K562 (cell line): ENCODE data around the gene UPP1. TPM values are rescaled to one million over a fixed set of nuclear protein-coding genes. Genes with fewer than 3 reads are reported as not detected.

ENCODE experiments used
- ATAC-seq: fragments of 200-7000 bp; cut with Tn5 transposase; 3 replicates; pipeline ENCODE4 v1.9.1; 2020; ENCODE audit warnings: moderate library complexity
- BruUV-seq: library from RNA; stranded (reverse); fragments of 400-500 nt; replicated peaks from 2 replicates; lab custom pipeline; 2021; lab: Mats Ljungman, UMichigan
- CTCF ChIA-PET: fragments of 300-600 bp; formaldehyde crosslinking; extraction: SDS; loops from one replicate; lab custom pipeline; 2021; ENCODE audit warnings: low intra/inter-chr PET ratio; lab: Yijun Ruan, JAX
- POLR2A ChIA-PET: fragments of 300-600, 350-650 bp; sonication (Branson Sonifier 250); formaldehyde crosslinking; extraction: SDS; loops from one replicate; lab custom pipeline; 2021; ENCODE audit warnings: antibody characterized with exemption, inconsistent platforms; lab: Yijun Ruan, JAX
- DNase-seq, 4 experiments: peaks; one replicate each; pipeline versions ENCODE4 v3.0.0 to v3.0.0-alpha.2; 2011 to 2018; ENCODE audit warnings: low spot score in 3 of 4, mixed read lengths in 3 of 4; ENCODE audit errors: extremely low read depth in 1 of 4
- FAIRE-seq: peaks from 2 replicates; lab custom pipeline; 2011; peaks lifted over from hg19 to GRCh38; lab: Jason Lieb, UNC
- H2AFZ ChIP-seq: 2 replicates; pipeline ENCODE4 v1.6.0; 2011; ENCODE audit warnings: low read depth, low read length, control low read depth, inconsistent platforms
- H3K27ac ChIP-seq: fragments of 200-600 bp; 3 replicates; pipeline ENCODE4 v1.8.0; 2011; ENCODE audit warnings: low read depth, mild to moderate bottlenecking, control low read depth, inconsistent platforms, low read length, moderate library complexity, mixed read lengths; ENCODE audit errors: extremely low read depth
- H3K27me3 ChIP-seq, 2 experiments: fragments of 300-600 bp in 1 of 2; 2 replicates in 1 of 2; 3 replicates in 1 of 2; pipeline versions ENCODE4 v1.6.0 to v1.8.0; 2011; ENCODE audit warnings: inconsistent platforms in 2 of 2, low read length in 2 of 2, mild to moderate bottlenecking in 1 of 2, mixed read lengths in 1 of 2, moderate library complexity in 1 of 2; ENCODE audit not compliant: control insufficient read depth in 2 of 2, insufficient read depth in 2 of 2
- H3K36me3 ChIP-seq: fragments of 300-600 bp; 3 replicates; pipeline ENCODE4 v1.8.0; 2011; ENCODE audit warnings: mild to moderate bottlenecking, low read length, inconsistent platforms; ENCODE audit not compliant: control insufficient read depth, insufficient read depth
- H3K4me1 ChIP-seq, 2 experiments: fragments of 200-600 bp in 1 of 2; replicated peaks in 1 of 2; 2 replicates in 1 of 2; 3 replicates in 1 of 2; pipeline versions ENCODE4 v1.5.1 to v1.8.0; 2011; ENCODE audit warnings: inconsistent platforms in 2 of 2, low read length in 2 of 2, mild to moderate bottlenecking in 1 of 2, mixed read lengths in 1 of 2, moderate library complexity in 1 of 2; ENCODE audit not compliant: control insufficient read depth in 2 of 2, insufficient read depth in 2 of 2
- H3K4me2 ChIP-seq: 2 replicates; pipeline ENCODE4 v1.6.1; 2011; ENCODE audit warnings: low read length, control low read depth, inconsistent platforms, mixed read lengths; ENCODE audit not compliant: insufficient read depth
- H3K4me3 ChIP-seq: fragments of 200-600 bp; sonication (generic), shearing (Covaris generic); 2 replicates; pipeline ENCODE4 v1.5.1; 2016; ENCODE audit warnings: control low read depth, inconsistent platforms
- H3K79me2 ChIP-seq: fragments of 200-600 bp; 3 replicates; pipeline ENCODE4 v1.8.0; 2011; ENCODE audit warnings: low read length, inconsistent platforms; ENCODE audit not compliant: control insufficient read depth, insufficient read depth
- H3K9ac ChIP-seq, 2 experiments: 2 replicates each; pipeline versions ENCODE4 v1.6.0 to v1.6.1; 2011; ENCODE audit warnings: low read depth in 2 of 2, low read length in 2 of 2, control low read depth in 1 of 2, inconsistent platforms in 1 of 2, mild to moderate bottlenecking in 1 of 2, mixed read lengths in 1 of 2; ENCODE audit not compliant: insufficient read depth in 1 of 2
- H3K9me1 ChIP-seq: one replicate; pipeline ENCODE4 v1.6.0; 2011; ENCODE audit warnings: inconsistent platforms, mild to moderate bottlenecking, low read length, moderate library complexity; ENCODE audit not compliant: control insufficient read depth, insufficient read depth
- H3K9me3 ChIP-seq: replicated peaks from 2 replicates; pipeline ENCODE4 v1.5.1; 2011; ENCODE audit warnings: low read depth, low read length, inconsistent platforms; ENCODE audit not compliant: control insufficient read depth, insufficient read depth
- H4K20me1 ChIP-seq: replicated peaks from 2 replicates; pipeline ENCODE4 v1.6.1; 2011; ENCODE audit warnings: low read length, inconsistent platforms, mixed read lengths; ENCODE audit not compliant: control insufficient read depth, insufficient read depth
- BCL6 ChIP-seq: fragments of 250-450 bp; sonication (Bioruptor Pico); IDR thresholded peaks from 2 replicates; pipeline ENCODE4 v1.4.0; 2020
- ESRRB ChIP-seq: fragments of 250-450 bp; sonication (Bioruptor Pico); IDR thresholded peaks from 2 replicates; pipeline ENCODE4 v1.5.0; 2020; ENCODE audit warnings: mild to moderate bottlenecking, moderate library complexity, borderline replicate concordance
- HMG20B ChIP-seq: fragments of 250-450 bp; sonication (Bioruptor Pico); IDR thresholded peaks from 2 replicates; pipeline ENCODE4 v1.5.0; 2021; ENCODE audit warnings: mild to moderate bottlenecking
- NCOA2 ChIP-seq, 2 experiments: fragments of 450-650 bp; IDR thresholded peaks; 2 replicates each; pipeline ENCODE4 v1.6.1; 2018; ENCODE audit warnings: mild to moderate bottlenecking in 2 of 2, moderate library complexity in 1 of 2; ENCODE audit not compliant: partially characterized antibody in 2 of 2
- RBM17 ChIP-seq: fragments of 200-400 bp; formaldehyde crosslinking; IDR thresholded peaks from 2 replicates; pipeline ENCODE4 v1.6.1; 2017; ENCODE audit warnings: low read depth, mild to moderate bottlenecking, low read length, borderline replicate concordance
- SP2 ChIP-seq: IDR thresholded peaks from 2 replicates; pipeline ENCODE4 v1.6.1; 2011; ENCODE audit warnings: mild to moderate bottlenecking, low read depth, low read length, moderate library complexity; ENCODE audit not compliant: poor library complexity, severe bottlenecking; ENCODE audit errors: extremely low read depth
- TOE1 ChIP-seq, 2 experiments: fragments of 450-650 bp in 1 of 2; sonication (generic) in 1 of 2; formaldehyde crosslinking in 1 of 2; IDR thresholded peaks; 2 replicates each; pipeline versions ENCODE4 v1.7.1 to v1.8.0; 2016 to 2022; ENCODE audit warnings: borderline replicate concordance in 2 of 2, mild to moderate bottlenecking in 2 of 2, antibody characterized with exemption in 1 of 2, inconsistent platforms in 1 of 2, low read depth in 1 of 2, missing genetic modification reagents in 1 of 2, moderate library complexity in 1 of 2
- ZFP36 ChIP-seq: fragments of 150-350 bp; IDR thresholded peaks from 2 replicates; pipeline ENCODE4 v1.6.1; 2018; ENCODE audit warnings: low read length, low read depth; ENCODE audit not compliant: partially characterized antibody
- WGBS: fragments of 100-300 bp; shearing (Covaris generic); methylation state at CpG from one replicate; pipeline ENCODE4 v1.1.6; 2016; ENCODE audit warnings: low coverage, mixed read lengths; ENCODE audit not compliant: insufficient coverage; ENCODE audit errors: missing lambda C conversion rate; 5-methylcytosine and 5-hydroxymethylcytosine counted together
- in situ Hi-C: fragments of 300-500 bp; cut with MboI; formaldehyde crosslinking; loops from 4 replicates; pipeline ENCODE4 v1.15.0; 2018; ENCODE audit warnings: inconsistent platforms, mixed read lengths
- intact Hi-C: fragments of 100-400 bp; cut with micrococcal nuclease; formaldehyde crosslinking; loops from 2 replicates; pipeline ENCODE4 v1.14.2; 2022
- polyA plus RNA-seq, 8 experiments: library from polyadenylated mRNA; depleted of rRNA in 4 of 8; stranded (reverse) in 5 of 8; unstranded in 3 of 8; fragments of >200 nt; fragmentation: Nextera tagmentation in 2 of 8; fragmentation: Illumina TruSeq in 1 of 8; extraction: Ambion mirVana in 2 of 8; extraction: Trizol in 1 of 8; gene quantifications; 2 replicates each; pipeline versions ENCODE4 v1.2.1 to v1.2.3, GENCODE V29; 2011 to 2014; ENCODE audit warnings: inconsistent platforms in 1 of 8, missing spikeins in 1 of 8
- total RNA-seq, 7 experiments: library from RNA; depleted of rRNA in 6 of 7; stranded (reverse); fragments of >200 nt in 6 of 7; fragmentation: Illumina TruSeq in 2 of 7; extraction: Trizol in 2 of 7; gene quantifications; 2 replicates each; pipeline versions ENCODE4 v1.2.1 to v1.2.3, GENCODE V29; 2011 to 2021; ENCODE audit warnings: low replicate concordance in 1 of 7
- TF ChIP-seq, protein P1 (sequence below): fragments of 250-450 bp; sonication (Bioruptor Pico); IDR thresholded peaks from 2 replicates; pipeline ENCODE4 v1.9.0; 2021; ENCODE audit warnings: mild to moderate bottlenecking, inconsistent platforms
- TF ChIP-seq, protein P2 (sequence below): fragments of 200-800 bp; sonication (Bioruptor generic); IDR thresholded peaks from 2 replicates; pipeline ENCODE4 v1.6.1; 2017; ENCODE audit warnings: missing genetic modification characterization, missing compliant biosample characterization
- TF ChIP-seq, protein P3 (sequence below), 3 experiments: fragments of 200-800 bp in 1 of 3; sonication (Bioruptor generic) in 1 of 3; sonication (generic) in 1 of 3; formaldehyde crosslinking in 1 of 3; IDR thresholded peaks; 2 replicates each; pipeline versions ENCODE4 v1.6.1 to v1.8.0; 2016 to 2022; ENCODE audit warnings: mild to moderate bottlenecking in 2 of 3, missing compliant biosample characterization in 2 of 3, missing genetic modification characterization in 2 of 3, missing genetic modification reagents in 1 of 3

UPP1 gene
- total and polyA plus RNA-seq, 9 of the 15 experiments (the other 6 are each of a cell fraction or from before 2014, with no cell fraction given): 0.38 to 2.4 (median 0.61) TPM

DNA sequence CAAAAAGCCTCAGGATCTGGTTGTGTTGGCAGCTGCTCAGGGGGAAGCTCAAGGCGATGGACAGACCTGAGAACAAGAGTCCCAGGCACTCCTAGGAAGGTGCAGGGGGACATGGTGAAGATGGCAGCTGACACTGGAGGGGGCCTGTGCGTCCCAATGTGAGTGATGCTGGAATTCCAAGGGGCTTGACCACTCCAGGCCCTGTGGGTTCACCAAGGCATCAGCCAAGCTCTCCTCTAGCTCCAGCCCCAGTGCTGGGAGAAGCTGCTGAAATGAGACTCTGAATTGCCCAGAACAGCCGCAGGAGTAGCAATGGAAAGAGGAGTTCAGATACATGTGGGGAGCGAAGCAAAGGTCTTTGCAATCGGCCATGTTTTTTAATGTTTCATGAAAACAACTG lies 16.0 kb downstream of the UPP1 start:
- Histone ChIP-seq H3K79me2 (no peaks in the 10 kb centered on the region), H3K36me3 (no peaks in the 10 kb centered on the region), H3K9me1 (no peaks in the 10 kb centered on the region), H2AFZ (no peak overlapping the region), H3K9ac (no peak overlapping the region), H3K27ac (no peak overlapping the region), H3K9me3 (no peaks in the 10 kb centered on the region), H4K20me1 (peaks cover 4% of the 10 kb centered on the region; the same call in 1 of the 2 replicates), H3K4me1 (peaks cover 0 to 4% of the 10 kb centered on the region in 2 experiments; a peak in 1 of 5 replicates), H3K27me3 (peaks cover 0 to 23% of the 10 kb centered on the region in 2 experiments; a peak in 2 of 5 replicates), H3K4me3 (no peak overlapping the region), H3K4me2 (no peak overlapping the region)
- DNase-seq: no peak
- POLR2A ChIA-PET: interaction anchor here (0.6 to 1.2 kb wide), 3 partner anchors 9 to 396 kb away, joined by 3 to 4 read pairs (median 3); no protein-coding TSS in a partner anchor
- no peak for ATAC-seq
- no TSS peak for BruUV-seq
- FAIRE-seq: no peak
- in situ Hi-C loops (no loop called here), intact Hi-C loops (no loop called here)
- TF ChIP-seq NCOA2 (IDR thresholded peaks at IDR 0.05; ENCODE audit: partially characterized antibody in 2 of 2) (no peak), ZFP36 (no peak), HMG20B (CRISPR knock-in tag) (no peak), RBM17 (no peak), ESRRB (CRISPR knock-in tag) (no peak), BCL6 (CRISPR knock-in tag) (no peak), SP2 (no peak), TOE1 (IDR thresholded peaks at IDR 0.05; ENCODE audit: borderline replicate concordance) (no peak), TOE1 (CRISPR knock-in tag; IDR thresholded peaks at IDR 0.05; ENCODE audit: borderline replicate concordance, low read depth) (no peak)
- TF ChIP-seq, protein P1, sequence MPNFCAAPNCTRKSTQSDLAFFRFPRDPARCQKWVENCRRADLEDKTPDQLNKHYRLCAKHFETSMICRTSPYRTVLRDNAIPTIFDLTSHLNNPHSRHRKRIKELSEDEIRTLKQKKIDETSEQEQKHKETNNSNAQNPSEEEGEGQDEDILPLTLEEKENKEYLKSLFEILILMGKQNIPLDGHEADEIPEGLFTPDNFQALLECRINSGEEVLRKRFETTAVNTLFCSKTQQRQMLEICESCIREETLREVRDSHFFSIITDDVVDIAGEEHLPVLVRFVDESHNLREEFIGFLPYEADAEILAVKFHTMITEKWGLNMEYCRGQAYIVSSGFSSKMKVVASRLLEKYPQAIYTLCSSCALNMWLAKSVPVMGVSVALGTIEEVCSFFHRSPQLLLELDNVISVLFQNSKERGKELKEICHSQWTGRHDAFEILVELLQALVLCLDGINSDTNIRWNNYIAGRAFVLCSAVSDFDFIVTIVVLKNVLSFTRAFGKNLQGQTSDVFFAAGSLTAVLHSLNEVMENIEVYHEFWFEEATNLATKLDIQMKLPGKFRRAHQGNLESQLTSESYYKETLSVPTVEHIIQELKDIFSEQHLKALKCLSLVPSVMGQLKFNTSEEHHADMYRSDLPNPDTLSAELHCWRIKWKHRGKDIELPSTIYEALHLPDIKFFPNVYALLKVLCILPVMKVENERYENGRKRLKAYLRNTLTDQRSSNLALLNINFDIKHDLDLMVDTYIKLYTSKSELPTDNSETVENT (CRISPR knock-in tag): no peak
- TF ChIP-seq, protein P2, sequence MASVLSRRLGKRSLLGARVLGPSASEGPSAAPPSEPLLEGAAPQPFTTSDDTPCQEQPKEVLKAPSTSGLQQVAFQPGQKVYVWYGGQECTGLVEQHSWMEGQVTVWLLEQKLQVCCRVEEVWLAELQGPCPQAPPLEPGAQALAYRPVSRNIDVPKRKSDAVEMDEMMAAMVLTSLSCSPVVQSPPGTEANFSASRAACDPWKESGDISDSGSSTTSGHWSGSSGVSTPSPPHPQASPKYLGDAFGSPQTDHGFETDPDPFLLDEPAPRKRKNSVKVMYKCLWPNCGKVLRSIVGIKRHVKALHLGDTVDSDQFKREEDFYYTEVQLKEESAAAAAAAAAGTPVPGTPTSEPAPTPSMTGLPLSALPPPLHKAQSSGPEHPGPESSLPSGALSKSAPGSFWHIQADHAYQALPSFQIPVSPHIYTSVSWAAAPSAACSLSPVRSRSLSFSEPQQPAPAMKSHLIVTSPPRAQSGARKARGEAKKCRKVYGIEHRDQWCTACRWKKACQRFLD: no peak
- TF ChIP-seq, protein P3, sequence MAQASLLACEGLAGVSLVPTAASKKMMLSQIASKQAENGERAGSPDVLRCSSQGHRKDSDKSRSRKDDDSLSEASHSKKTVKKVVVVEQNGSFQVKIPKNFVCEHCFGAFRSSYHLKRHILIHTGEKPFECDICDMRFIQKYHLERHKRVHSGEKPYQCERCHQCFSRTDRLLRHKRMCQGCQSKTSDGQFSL (CRISPR knock-in tag; IDR thresholded peaks at IDR 0.05): no peak
- TF ChIP-seq, protein P3 (tag; IDR thresholded peaks at IDR 0.05): no peak
- TF ChIP-seq, all 486 proteins: peak for 0
- WGBS: 4% methylated on average over 5 of the region's 5 CpGs
- CTCF ChIA-PET: no interaction called here
